Activated naive CD4-positive, alpha-beta T cell treated with anti-CD3 and anti-CD28 coated beads, Interleukin-2, amount 10 ng/mL, durations not matched to agents 7 days and 5 days (primary cell): Measurements from ENCODE around the gene KAZN.

Experiments used
- CTCF ChIA-PET: fragments of 350-600 bp; sonication (Branson Sonifier 250); formaldehyde crosslinking; loops from one replicate; lab custom pipeline; 2021; ENCODE audit warnings: antibody characterized with exemption; lab: Charles Lee
- DNase-seq: peaks from one replicate; pipeline ENCODE4 v3.0.0-alpha.2; 2020
- H3K27ac Mint-ChIP-seq: one replicate; pipeline ENCODE4 v1.8.0; 2021; ENCODE audit warnings: mild to moderate bottlenecking, moderate library complexity, mixed read lengths
- H3K27me3 Mint-ChIP-seq: one replicate; pipeline ENCODE4 v1.8.0; 2021; ENCODE audit warnings: mild to moderate bottlenecking, mixed read lengths
- H3K36me3 Mint-ChIP-seq: one replicate; pipeline ENCODE4 v1.8.0; 2021; ENCODE audit warnings: mixed read lengths
- H3K4me1 Mint-ChIP-seq: one replicate; pipeline ENCODE4 v1.8.0; 2021; ENCODE audit warnings: mixed read lengths
- H3K4me3 Mint-ChIP-seq: one replicate; pipeline ENCODE4 v1.8.0; 2021; ENCODE audit warnings: mild to moderate bottlenecking, moderate library complexity, mixed read lengths
- H3K9me3 Mint-ChIP-seq: one replicate; pipeline ENCODE4 v1.8.0; 2021; ENCODE audit warnings: mixed read lengths

KAZN gene

GRCh38 chr1:14614341-14614740 is 15.9 kb downstream of the KAZN start:
- H3K9me3 Mint-ChIP-seq, result peaks cover 7% of the 10 kb centered on the region
- CTCF ChIA-PET, result no interaction called here
- no peaks in the 10 kb centered on the region for H3K4me1 Mint-ChIP-seq
- no peaks in the 10 kb centered on the region for H3K36me3 Mint-ChIP-seq
- DNase-seq, result no peak
- H3K27ac Mint-ChIP-seq, result no peak overlapping the region
- peaks cover 3% of the 10 kb centered on the region for H3K27me3 Mint-ChIP-seq
- no peak overlapping the region for H3K4me3 Mint-ChIP-seq

DNA sequence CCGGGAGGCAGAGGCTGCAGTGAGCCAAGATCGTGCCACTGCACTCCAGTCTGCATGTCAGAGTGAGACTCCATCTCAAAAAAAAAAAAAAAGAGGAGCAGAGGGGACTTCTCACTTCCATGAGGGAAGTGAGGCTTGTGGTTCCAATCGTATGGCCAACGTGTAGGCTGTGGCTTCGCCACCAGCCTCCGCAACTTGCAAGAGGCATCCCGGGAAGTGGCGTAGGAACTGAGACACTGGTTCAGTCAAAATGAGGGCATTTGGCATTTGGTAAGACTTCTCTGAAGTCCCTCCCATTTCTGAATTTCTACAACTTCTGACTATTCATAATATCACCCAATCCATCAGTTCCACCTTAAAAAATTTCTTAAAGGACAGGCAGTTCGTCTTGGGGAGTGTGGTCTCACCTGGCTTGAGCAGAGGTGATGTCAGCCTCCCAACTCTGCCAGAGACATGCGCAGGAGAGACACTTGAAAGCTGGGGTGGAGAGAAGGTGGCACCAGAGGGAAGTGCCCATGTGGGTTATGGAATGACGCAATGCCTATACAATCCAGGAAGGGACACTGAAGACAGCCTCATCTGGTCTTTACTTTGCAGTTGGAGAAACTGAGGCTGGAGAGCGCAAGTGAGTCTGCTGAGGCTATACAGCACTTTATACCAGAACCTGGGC is 17.2 kb downstream of the KAZN start:
- H3K27ac Mint-ChIP-seq, result no peak overlapping the region
- CTCF ChIA-PET, result interaction anchor here (0.5 kb wide), 1 partner anchor 1370 kb away, joined by 3 read pairs; no protein-coding TSS in a partner anchor
- no peaks in the 10 kb centered on the region for H3K4me1 Mint-ChIP-seq
- no peak for DNase-seq
- H3K4me3 Mint-ChIP-seq, result no peak overlapping the region
- peaks cover 7% of the 10 kb centered on the region for H3K9me3 Mint-ChIP-seq
- H3K36me3 Mint-ChIP-seq, result no peaks in the 10 kb centered on the region
- peaks cover 3% of the 10 kb centered on the region for H3K27me3 Mint-ChIP-seq

- H3K4me3 Mint-ChIP-seq, result no peak overlapping the region
- peaks cover 3% of the 10 kb centered on the region for H3K27me3 Mint-ChIP-seq
- no peaks in the 10 kb centered on the region for H3K4me1 Mint-ChIP-seq
- no peaks in the 10 kb centered on the region for H3K36me3 Mint-ChIP-seq
- DNase-seq, result no peak
- H3K27ac Mint-ChIP-seq, result no peak overlapping the region
- CTCF ChIA-PET, result no interaction called here
- peaks cover 7% of the 10 kb centered on the region for H3K9me3 Mint-ChIP-seq
Observed at GRCh38 chr1:14616632-14617396, 18.3 kb downstream of the KAZN start.

DNA sequence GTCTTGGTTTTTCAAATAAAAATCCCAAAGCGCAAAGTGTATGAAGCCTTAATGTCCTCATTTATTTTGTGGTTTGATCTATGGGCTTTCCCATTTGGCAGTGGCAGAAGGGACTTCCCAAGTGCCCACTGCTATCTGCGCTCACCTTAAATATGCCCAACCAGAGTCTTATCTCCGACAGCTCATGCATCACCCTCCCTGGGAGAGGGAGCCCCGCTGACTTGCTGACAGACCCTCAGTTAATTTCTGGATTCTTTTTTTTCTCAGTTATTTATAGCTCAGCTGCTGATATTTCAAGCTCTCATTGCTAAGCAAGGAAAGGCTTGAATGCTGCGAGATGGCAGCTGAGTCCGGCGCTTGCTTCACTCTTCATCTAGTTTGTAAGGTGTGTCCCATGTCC is 19.3 kb downstream of the KAZN start:
- Mint-ChIP-seq H3K9me3 (peaks cover 7% of the 10 kb centered on the region), H3K36me3 (no peaks in the 10 kb centered on the region), H3K4me1 (no peaks in the 10 kb centered on the region), H3K4me3 (no peak overlapping the region), H3K27me3 (peaks cover 3% of the 10 kb centered on the region), H3K27ac (no peak overlapping the region)
- DNase-seq, result no peak
- CTCF ChIA-PET, result no interaction called here

- Mint-ChIP-seq H3K27ac (no peak overlapping the region), H3K4me3 (no peak overlapping the region), H3K27me3 (peaks cover 3% of the 10 kb centered on the region), H3K36me3 (no peaks in the 10 kb centered on the region), H3K9me3 (peaks cover 7% of the 10 kb centered on the region), H3K4me1 (no peaks in the 10 kb centered on the region)
- no peak for DNase-seq
- CTCF ChIA-PET, result no interaction called here
Observed at GRCh38 chr1:14620941-14621340, 22.5 kb downstream of the KAZN start.

DNA sequence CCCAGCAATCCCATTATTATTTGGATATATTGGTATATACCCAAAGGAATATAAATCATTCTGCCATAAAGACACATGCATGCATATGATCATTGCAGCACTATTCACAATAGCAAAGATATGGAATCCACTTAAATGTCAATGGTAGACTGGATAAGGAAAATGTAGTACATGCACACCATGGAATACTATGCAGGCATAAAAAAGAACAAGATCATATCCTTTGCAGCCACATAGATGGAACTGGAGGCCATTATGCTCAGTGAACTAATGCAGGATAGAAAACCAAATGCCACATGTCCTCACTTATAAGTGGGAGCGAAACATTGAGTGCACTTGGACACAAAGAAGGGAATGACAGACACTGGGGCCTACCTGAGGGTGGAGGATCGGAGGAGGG is 24.6 kb downstream of the KAZN start:
- Mint-ChIP-seq H3K4me1 (no peaks in the 10 kb centered on the region), H3K36me3 (no peaks in the 10 kb centered on the region), H3K27me3 (peaks cover 3% of the 10 kb centered on the region), H3K4me3 (no peak overlapping the region), H3K9me3 (peaks cover 7% of the 10 kb centered on the region), H3K27ac (no peak overlapping the region)
- CTCF ChIA-PET, result no interaction called here
- no peak for DNase-seq

DNA sequence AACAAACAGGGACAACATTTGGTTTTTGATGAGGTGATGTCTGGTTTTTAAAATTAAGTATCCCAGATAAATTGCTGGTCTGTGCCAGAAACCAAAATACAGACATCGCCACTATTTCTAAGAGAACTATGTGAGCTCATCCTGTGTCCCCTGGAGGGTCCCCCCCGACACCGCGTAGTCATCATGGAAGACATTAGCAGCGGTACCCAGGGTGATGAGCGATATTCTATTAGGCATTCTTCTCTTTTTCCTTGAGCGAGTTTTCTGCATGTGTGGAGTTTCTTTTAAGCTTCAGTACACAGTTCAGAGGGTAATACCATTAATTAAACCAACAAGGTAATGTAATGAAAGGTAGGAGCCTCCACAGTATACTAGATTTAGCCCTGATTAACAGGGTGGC is 26.5 kb downstream of the KAZN start:
- Mint-ChIP-seq H3K27ac (no peak overlapping the region), H3K4me1 (no peaks in the 10 kb centered on the region), H3K9me3 (peaks cover 3% of the 10 kb centered on the region), H3K36me3 (no peaks in the 10 kb centered on the region), H3K27me3 (no peaks in the 10 kb centered on the region), H3K4me3 (no peak overlapping the region)
- no peak for DNase-seq
- CTCF ChIA-PET, result no interaction called here

GRCh38 chr1:14625572-14625971 is 27.1 kb downstream of the KAZN start:
- no peak overlapping the region for H3K4me3 Mint-ChIP-seq
- no peaks in the 10 kb centered on the region for H3K36me3 Mint-ChIP-seq
- no peak overlapping the region for H3K27ac Mint-ChIP-seq
- DNase-seq, result no peak
- H3K4me1 Mint-ChIP-seq, result no peaks in the 10 kb centered on the region
- CTCF ChIA-PET, result no interaction called here
- peaks cover 3% of the 10 kb centered on the region for H3K9me3 Mint-ChIP-seq
- no peaks in the 10 kb centered on the region for H3K27me3 Mint-ChIP-seq

DNA sequence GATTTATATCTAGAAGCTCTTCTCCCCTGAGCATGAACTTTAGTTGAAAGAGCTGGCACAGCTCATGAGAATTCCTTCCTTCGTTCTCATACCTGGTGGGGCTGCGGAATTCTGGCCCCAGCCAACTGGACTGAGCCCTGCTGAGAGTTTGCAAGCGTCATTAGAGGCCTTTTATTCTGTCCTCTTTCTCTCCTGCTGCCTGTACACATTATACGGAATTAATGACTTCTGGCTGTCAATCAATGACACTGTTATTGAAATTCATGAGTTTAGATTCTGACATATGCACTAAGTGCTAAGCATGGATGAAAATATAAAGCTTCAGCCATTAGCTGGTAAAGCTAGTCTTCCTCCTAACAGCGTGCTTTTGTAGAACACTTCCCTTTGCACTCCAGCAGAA is 27.5 kb downstream of the KAZN start:
- Mint-ChIP-seq H3K9me3 (peaks cover 3% of the 10 kb centered on the region), H3K36me3 (no peaks in the 10 kb centered on the region), H3K4me1 (no peaks in the 10 kb centered on the region), H3K27ac (no peak overlapping the region), H3K27me3 (no peaks in the 10 kb centered on the region), H3K4me3 (no peak overlapping the region)
- CTCF ChIA-PET, result no interaction called here
- no peak for DNase-seq

DNA sequence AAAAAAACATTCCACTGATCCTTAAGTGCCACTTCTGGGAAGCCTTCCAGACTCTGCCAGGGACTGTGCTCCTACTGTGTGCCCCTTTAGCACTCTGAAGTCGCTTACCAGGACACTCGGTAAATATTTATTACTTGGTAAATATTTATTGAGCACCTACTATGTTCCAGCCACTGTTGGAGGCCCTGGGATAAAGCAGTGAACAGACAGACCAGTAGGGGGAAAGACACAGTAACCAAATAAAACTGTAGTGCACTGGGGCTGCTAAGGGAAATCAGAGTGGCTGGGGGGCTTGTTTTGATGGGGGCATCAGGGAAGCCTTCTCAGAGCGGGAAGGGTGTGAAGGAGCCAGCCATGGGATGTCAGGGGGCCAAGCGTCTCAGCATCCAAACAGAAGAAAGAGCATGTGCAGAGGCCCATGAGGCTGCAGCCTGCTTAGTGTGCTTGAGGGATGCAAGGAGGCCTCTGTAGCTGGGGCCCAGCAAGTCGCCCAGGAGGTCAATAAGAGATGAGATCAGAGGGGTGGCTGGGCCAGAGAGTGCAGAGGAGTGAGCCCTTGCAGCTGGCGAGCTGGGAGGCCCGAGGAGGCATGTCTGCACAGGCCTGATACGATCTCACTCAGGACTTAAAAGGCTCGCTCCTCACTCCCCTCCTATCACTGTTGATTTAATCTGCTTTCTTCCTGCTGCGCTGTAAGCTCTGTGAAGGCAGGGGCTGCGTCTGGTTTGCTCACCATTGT is 28.6 kb downstream of the KAZN start:
- no peaks in the 10 kb centered on the region for H3K27me3 Mint-ChIP-seq
- peaks cover 3% of the 10 kb centered on the region for H3K9me3 Mint-ChIP-seq

DNA sequence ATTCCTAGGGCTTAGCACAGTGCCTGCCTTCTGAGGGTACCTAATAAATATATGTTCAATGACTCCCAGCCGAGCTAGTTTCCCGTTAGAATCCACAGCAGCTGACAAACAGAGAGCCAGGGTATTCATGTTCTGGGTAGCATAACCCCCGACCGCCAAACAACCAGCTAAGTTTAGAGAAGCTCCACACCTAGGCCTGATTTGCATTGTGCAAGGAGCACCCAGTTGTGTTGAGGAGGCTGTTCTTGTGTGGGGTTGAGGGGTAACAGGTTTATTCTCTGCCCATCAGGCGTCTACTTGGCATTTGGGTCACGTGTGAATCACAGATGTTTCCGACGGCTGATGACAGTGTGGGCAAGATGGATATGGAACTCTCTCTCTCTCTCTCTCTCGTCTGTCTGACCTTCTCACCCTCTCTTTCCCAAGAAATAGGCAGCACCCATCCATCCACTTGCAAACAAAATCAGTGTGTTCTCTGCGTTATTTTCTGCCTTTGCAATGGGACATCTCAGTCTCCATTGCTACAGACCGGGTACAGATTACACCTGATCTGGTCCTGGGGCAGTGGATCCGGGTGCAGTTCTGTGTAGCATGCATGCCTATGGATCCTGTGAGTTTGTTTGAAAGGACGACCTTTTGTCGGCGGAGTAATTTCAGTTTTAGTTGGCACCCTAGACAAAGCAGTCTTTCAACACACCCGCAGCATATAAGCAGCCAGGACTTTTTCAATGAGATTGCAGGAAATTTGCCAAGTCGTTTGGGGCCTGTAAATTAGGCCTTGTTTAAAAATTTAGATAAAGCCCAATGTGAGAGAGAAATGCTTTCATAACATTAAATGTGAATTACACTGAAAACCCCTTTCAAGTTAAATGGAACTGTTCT is 29.4 kb downstream of the KAZN start:
- H3K27ac Mint-ChIP-seq, result no peak overlapping the region
- CTCF ChIA-PET, result no interaction called here
- no peaks in the 10 kb centered on the region for H3K4me1 Mint-ChIP-seq
- no peak for DNase-seq
- no peak overlapping the region for H3K4me3 Mint-ChIP-seq
- no peaks in the 10 kb centered on the region for H3K36me3 Mint-ChIP-seq
- H3K9me3 Mint-ChIP-seq, result peaks cover 3% of the 10 kb centered on the region
- no peaks in the 10 kb centered on the region for H3K27me3 Mint-ChIP-seq

More for the DNA sequence above, 28.6 kb downstream of the KAZN start:
- no peak overlapping the region for H3K27ac Mint-ChIP-seq
- DNase-seq, result no peak
- CTCF ChIA-PET, result no interaction called here
- no peaks in the 10 kb centered on the region for H3K4me1 Mint-ChIP-seq
- H3K36me3 Mint-ChIP-seq, result no peaks in the 10 kb centered on the region
- no peak overlapping the region for H3K4me3 Mint-ChIP-seq

DNA sequence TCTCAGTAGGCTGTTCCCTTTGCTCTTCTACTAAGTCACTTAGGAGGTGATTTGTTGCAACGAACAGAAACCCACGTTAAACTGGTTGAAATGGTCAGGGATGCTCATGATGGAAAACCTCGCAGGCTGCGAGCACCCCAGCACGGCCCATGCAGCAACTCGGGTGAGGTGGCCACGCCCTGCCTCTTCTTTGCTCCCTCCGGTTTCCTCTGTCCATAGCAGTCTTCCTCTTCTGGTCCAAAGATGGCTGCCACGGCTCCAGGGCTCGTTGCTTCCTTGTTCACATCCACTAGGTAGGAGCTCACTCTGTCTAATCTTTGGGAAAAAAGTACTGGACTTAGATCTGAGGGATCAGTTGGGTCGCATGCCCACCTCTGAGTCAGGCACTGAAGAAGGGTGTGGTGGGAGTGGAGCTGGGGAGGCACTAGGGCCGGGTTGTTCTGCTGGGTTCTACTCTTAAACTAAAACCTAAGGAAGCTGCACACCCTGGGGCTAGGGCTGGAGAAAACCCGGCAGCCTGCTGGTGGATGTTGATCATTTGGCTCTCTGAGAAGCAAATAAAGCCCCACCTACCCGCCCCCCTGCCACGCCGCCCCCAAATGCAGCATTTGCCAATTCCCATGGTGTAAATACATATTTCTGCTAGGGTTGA is 31.0 kb downstream of the KAZN start:
- CTCF ChIA-PET, result no interaction called here
- H3K27me3 Mint-ChIP-seq, result no peaks in the 10 kb centered on the region
- H3K9me3 Mint-ChIP-seq, result no peaks in the 10 kb centered on the region
- H3K27ac Mint-ChIP-seq, result no peak overlapping the region
- no peaks in the 10 kb centered on the region for H3K36me3 Mint-ChIP-seq
- DNase-seq, result no peak
- H3K4me3 Mint-ChIP-seq, result no peak overlapping the region
- H3K4me1 Mint-ChIP-seq, result no peaks in the 10 kb centered on the region

DNA sequence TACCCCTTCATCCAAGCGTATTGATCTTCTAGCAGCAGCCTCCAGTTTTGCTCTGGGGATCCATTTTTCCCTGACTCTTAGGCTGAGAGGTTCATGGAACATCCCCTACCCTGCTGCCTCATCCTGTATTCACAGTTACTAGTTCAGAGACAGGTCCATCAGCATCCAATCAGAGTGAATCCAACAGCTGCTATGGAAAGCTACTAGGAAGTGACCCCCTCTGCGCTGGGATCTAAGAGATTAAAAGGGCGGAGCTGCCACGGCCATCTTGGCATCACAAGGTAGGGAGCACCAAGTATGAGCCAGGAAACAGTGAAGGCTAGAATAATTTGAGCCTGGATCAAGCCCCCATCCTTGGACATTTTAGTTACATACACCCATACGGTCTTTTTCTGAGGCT is 32.5 kb downstream of the KAZN start:
- no peak overlapping the region for H3K27ac Mint-ChIP-seq

More for the DNA sequence above, 32.5 kb downstream of the KAZN start:
- H3K27me3 Mint-ChIP-seq, result no peaks in the 10 kb centered on the region
- H3K9me3 Mint-ChIP-seq, result no peaks in the 10 kb centered on the region
- H3K36me3 Mint-ChIP-seq, result no peaks in the 10 kb centered on the region
- CTCF ChIA-PET, result no interaction called here
- no peaks in the 10 kb centered on the region for H3K4me1 Mint-ChIP-seq
- no peak overlapping the region for H3K4me3 Mint-ChIP-seq
- no peak for DNase-seq
